Gastrocnemius medialis (tissue), 4 donors: Measurements from ENCODE around the gene AUTS2.

Source experiments
- CTCF ChIP-seq, 5 experiments: fragments of 450-650 bp in 3 of 5; fragments of 200-600 bp in 2 of 5; sonication (generic) in 2 of 5; IDR thresholded peaks in 4 of 5; conservative IDR thresholded peaks in 1 of 5; 1 replicate in 4 of 5; 2 replicates in 1 of 5; pipeline ENCODE4 v1.5.1; 2016 to 2019; ENCODE audit warnings: antibody characterized with exemption in 5 of 5, mild to moderate bottlenecking in 3 of 5, moderate library complexity in 3 of 5
- POLR2A ChIP-seq, 2 donors: fragments of 450-650 bp; IDR thresholded peaks; one replicate each; pipeline ENCODE4 v1.6.1; 2017; ENCODE audit warnings: antibody characterized with exemption in 2 of 2, mild to moderate bottlenecking in 2 of 2, moderate library complexity in 2 of 2

DNA sequence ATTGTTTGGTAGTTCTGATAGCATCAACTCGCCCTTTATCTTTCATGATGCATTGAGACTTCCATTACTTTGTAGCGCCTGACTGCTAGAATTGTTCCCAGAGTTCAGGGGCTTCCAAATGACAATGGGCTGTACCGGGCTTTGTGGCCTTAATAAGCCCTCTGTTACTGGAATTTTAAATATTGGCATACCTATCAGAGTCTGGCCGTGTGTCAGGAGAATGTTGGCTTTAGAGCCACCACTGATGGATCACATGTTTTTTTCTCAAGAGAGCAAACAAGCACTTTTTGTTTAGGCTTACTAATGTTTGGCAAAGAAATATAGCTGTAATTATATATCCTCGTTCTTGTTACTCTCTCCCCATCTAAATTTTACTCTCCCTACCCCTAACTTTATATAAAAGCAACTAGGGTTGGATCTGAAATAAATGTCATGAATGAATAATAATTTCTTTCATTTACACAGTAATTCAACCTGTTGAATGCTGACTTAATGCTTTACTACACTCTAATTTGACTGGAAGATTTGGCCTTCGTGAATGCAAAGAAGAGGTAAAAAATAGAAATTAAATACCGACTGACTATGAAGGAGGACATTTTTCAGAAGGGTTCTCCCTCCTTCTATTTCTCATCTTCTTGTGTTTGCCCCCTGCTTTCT lies 396.7 kb downstream of the AUTS2 start:
- no peak for TF ChIP-seq CTCF (IDR thresholded peaks at IDR 0.05 in 4 of 5, conservative IDR thresholded peaks at IDR 0.05 in 1 of 5)
- no peak for TF ChIP-seq POLR2A (IDR thresholded peaks at IDR 0.05)
